GM18519 (cell line): ENCODE measurements around the gene RYR3.

Experiments
- ATAC-seq: cut with Tn5 transposase; IDR thresholded peaks from one replicate; pipeline ENCODE4 v1.9.1; 2021; ENCODE audit warnings: mild to moderate bottlenecking, moderate library complexity; ENCODE audit not compliant: unreplicated experiment, low FRiP score

RYR3 gene

GRCh38 chr15:33851079-33851478, 540.3 kb downstream of the RYR3 start:
- ATAC-seq: no peak

- ATAC-seq: no peak
These were observed 541.3 kb downstream of the RYR3 start for GRCh38 chr15:33852094-33852493.

- ATAC-seq: no peak
These were observed 541.8 kb downstream of the RYR3 start for GRCh38 chr15:33852570-33852969.

- no peak for ATAC-seq
These were observed 547.0 kb downstream of the RYR3 start for GRCh38 chr15:33857726-33858125.

GRCh38 chr15:33858836-33859235, 548.1 kb downstream of the RYR3 start:
- ATAC-seq: no peak

- no peak for ATAC-seq
These were observed 549.3 kb downstream of the RYR3 start for GRCh38 chr15:33859992-33860545.

- no peak for ATAC-seq
These were observed 550.0 kb downstream of the RYR3 start for GRCh38 chr15:33860754-33861153.

GRCh38 chr15:33864360-33865075, 553.8 kb downstream of the RYR3 start:
- ATAC-seq: no peak

GRCh38 chr15:33865416-33865815, 554.6 kb downstream of the RYR3 start:
- no peak for ATAC-seq

GRCh38 chr15:33866101-33866737, 555.5 kb downstream of the RYR3 start:
- no peak for ATAC-seq

- ATAC-seq: no peak
These were observed 561.2 kb downstream of the RYR3 start for GRCh38 chr15:33871980-33872379.

GRCh38 chr15:33872416-33873106, 561.8 kb downstream of the RYR3 start:
- no peak for ATAC-seq

- ATAC-seq: no peak
These were observed 563.4 kb downstream of the RYR3 start for GRCh38 chr15:33874156-33874555.

GRCh38 chr15:33882921-33883320, 572.2 kb downstream of the RYR3 start:
- ATAC-seq: no peak

GRCh38 chr15:33888176-33888575, 577.4 kb downstream of the RYR3 start:
- ATAC-seq: no peak

- ATAC-seq: no peak
These were observed 583.4 kb downstream of the RYR3 start for GRCh38 chr15:33894193-33894592.

GRCh38 chr15:33902043-33902442, 591.3 kb downstream of the RYR3 start:
- ATAC-seq: no peak

- ATAC-seq: no peak
These were observed 592.9 kb downstream of the RYR3 start for GRCh38 chr15:33903661-33904060.

- ATAC-seq: no peak
These were observed 596.6 kb downstream of the RYR3 start for GRCh38 chr15:33907326-33907725.

- ATAC-seq: no peak
These were observed 597.6 kb downstream of the RYR3 start for GRCh38 chr15:33908406-33908805.

- no peak for ATAC-seq
These were observed 600.0 kb downstream of the RYR3 start for GRCh38 chr15:33910741-33911140.
